SJSA1 (cell line): ENCODE data around the gene GNAQ. TPM values are rescaled to one million over a fixed set of nuclear protein-coding genes. Genes with fewer than 3 reads are reported as not detected.
A peak's percentile ranks its signal among the peaks of the same experiment; 100 is the strongest.

Experiments used
- DNase-seq, 2 experiments: peaks; one replicate each; pipeline ENCODE4 v3.0.0-alpha.2; 2015 to 2020; ENCODE audit warnings: low spot score in 2 of 2, low read depth in 1 of 2
- H3K27ac ChIP-seq: fragments of 250-450 bp; sonication (Bioruptor Pico); 2 replicates; pipeline ENCODE4 v1.5.1; 2020; ENCODE audit warnings: mild to moderate bottlenecking, moderate library complexity
- H3K27me3 ChIP-seq: fragments of 250-450 bp; sonication (Bioruptor Pico); replicated peaks from 2 replicates; pipeline ENCODE4 v1.5.1; 2020; ENCODE audit warnings: mild to moderate bottlenecking, moderate library complexity
- H3K36me3 ChIP-seq: fragments of 250-450 bp; sonication (Bioruptor Pico); 2 replicates; pipeline ENCODE4 v1.5.1; 2020; ENCODE audit warnings: mild to moderate bottlenecking
- H3K4me1 ChIP-seq: fragments of 250-450 bp; sonication (Bioruptor Pico); replicated peaks from 2 replicates; pipeline ENCODE4 v1.6.1; 2021; ENCODE audit warnings: mild to moderate bottlenecking
- H3K4me3 ChIP-seq: fragments of 250-450 bp; sonication (Bioruptor Pico); 2 replicates; pipeline ENCODE4 v1.5.1; 2020; ENCODE audit warnings: mild to moderate bottlenecking
- H3K9me3 ChIP-seq: fragments of 250-450 bp; sonication (Bioruptor Pico); replicated peaks from 2 replicates; pipeline ENCODE4 v1.5.1; 2020; ENCODE audit warnings: mild to moderate bottlenecking
- total RNA-seq: library from RNA; depleted of rRNA; stranded (reverse); fragments of >200 nt; shearing (Covaris generic); gene quantifications from 2 replicates; pipeline ENCODE4 v1.2.3, GENCODE V29; 2014

The GNAQ gene
- total RNA-seq, 1 experiment from 2014 or later = 46.2 TPM

- H3K4me1 ChIP-seq = no peaks in the 10 kb centered on the region
- H3K27me3 ChIP-seq = peaks cover 3% of the 10 kb centered on the region; the same call in 1 of the 2 replicates
- no peak for DNase-seq
- no peak overlapping the region for H3K4me3 ChIP-seq
- no peaks in the 10 kb centered on the region for H3K9me3 ChIP-seq
- no peaks in the 10 kb centered on the region for H3K36me3 ChIP-seq
- no peak overlapping the region for H3K27ac ChIP-seq
These were observed 12.6 kb upstream of the GNAQ start for GRCh38 chr9:78044189-78044588.

GRCh38 chr9:78041971-78042370 is 10.4 kb upstream of the GNAQ start:
- Histone ChIP-seq H3K36me3 (no peaks in the 10 kb centered on the region), H3K4me3 (no peak overlapping the region), H3K9me3 (no peaks in the 10 kb centered on the region), H3K27me3 (peaks cover 3% of the 10 kb centered on the region; the same call in 1 of the 2 replicates), H3K4me1 (no peaks in the 10 kb centered on the region), H3K27ac (no peak overlapping the region)
- DNase-seq = no peak

DNA sequence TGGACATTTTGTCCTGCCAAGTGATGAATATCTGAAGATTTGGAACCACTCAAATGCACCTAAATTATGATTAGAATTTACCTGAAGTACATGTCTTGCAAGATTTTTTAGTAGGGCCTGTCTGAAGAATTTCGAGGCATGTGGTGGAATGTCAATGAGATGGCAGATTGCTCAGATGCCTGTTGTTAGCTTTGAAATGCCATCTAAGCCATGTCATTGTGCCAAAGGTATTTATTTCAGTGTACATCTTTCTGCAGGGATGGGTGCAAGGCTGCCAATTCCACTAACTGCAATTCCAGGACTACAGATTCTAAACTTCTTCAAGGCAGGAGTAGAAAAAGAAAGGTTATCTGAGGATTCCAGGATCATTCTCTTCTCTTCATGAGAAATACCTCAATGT is 9.1 kb upstream of the GNAQ start:
- H3K4me1 ChIP-seq = no peaks in the 10 kb centered on the region
- no peak overlapping the region for H3K4me3 ChIP-seq
- no peak overlapping the region for H3K27ac ChIP-seq
- no peaks in the 10 kb centered on the region for H3K36me3 ChIP-seq
- no peaks in the 10 kb centered on the region; the same call in 1 of the 2 replicates for H3K27me3 ChIP-seq
- DNase-seq = no peak
- H3K9me3 ChIP-seq = no peaks in the 10 kb centered on the region

GRCh38 chr9:78038620-78039300 is 7.1 kb upstream of the GNAQ start:
- no peak for DNase-seq
- Histone ChIP-seq H3K36me3 (no peaks in the 10 kb centered on the region), H3K27ac (no peak overlapping the region), H3K27me3 (no peaks in the 10 kb centered on the region; the same call in 1 of the 2 replicates), H3K4me1 (peaks cover 6% of the 10 kb centered on the region), H3K9me3 (no peaks in the 10 kb centered on the region), H3K4me3 (no peak overlapping the region)

DNA sequence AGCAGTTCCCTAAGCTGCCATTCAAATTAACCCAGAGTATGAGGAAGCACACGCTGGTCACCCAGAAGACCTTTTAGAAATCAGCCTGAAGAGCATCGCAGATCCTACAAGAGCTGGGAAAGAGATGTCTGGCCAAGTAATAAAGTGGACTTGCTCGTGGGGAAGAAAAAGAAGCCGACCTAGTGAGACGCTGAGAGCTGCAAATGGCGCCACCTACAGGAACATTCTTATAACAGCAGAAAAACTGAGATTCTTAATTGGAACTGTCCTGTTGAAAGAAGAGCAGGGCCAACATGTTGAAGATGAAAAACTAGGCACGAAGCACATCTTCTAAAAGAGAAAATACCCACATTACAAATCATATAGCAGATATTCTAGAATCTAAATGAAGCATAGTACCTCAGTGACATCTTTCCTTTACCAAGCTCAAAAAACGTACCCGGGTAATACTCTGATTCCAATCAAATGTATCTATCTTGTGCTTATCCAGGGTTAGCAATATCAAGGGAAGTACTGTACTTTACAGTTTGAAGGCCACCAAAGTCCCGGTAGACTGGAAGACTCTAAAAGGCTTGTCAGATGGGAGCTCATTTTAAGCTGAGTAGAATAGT is 3.9 kb upstream of the GNAQ start:
- DNase-seq = peak in 1 of 2 experiments; percentile 50
- H3K4me3 ChIP-seq = no peak overlapping the region
- no peaks in the 10 kb centered on the region for H3K9me3 ChIP-seq
- H3K4me1 ChIP-seq = peaks cover 13% of the 10 kb centered on the region
- no peaks in the 10 kb centered on the region; the same call in 1 of the 2 replicates for H3K27me3 ChIP-seq
- no peak overlapping the region for H3K27ac ChIP-seq
- peaks cover 7% of the 10 kb centered on the region for H3K36me3 ChIP-seq

DNA sequence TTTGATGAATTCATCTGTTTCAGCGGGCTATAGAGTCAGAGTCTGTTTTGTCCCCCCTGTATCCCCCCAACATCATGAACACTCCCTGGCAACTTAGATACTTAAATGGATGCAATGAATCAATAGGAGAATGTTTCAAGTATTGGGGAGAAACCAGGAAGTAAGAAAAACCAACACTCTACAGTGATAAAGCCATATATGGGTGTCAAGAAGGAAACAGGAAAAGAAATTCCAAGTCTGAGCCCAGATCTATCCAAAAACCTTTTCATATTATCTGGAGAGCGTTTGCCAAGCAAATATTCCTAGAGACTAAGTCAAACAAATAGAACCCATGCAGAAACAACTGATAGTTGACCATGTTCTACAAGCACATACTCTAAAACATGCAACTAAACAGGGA is 2.3 kb upstream of the GNAQ start:
- H3K4me3 ChIP-seq = no peak overlapping the region
- no peak for DNase-seq
- peaks cover 26% of the 10 kb centered on the region for H3K4me1 ChIP-seq
- H3K9me3 ChIP-seq = no peaks in the 10 kb centered on the region
- no peaks in the 10 kb centered on the region for H3K27me3 ChIP-seq
- no peak overlapping the region for H3K27ac ChIP-seq
- peaks cover 7% of the 10 kb centered on the region for H3K36me3 ChIP-seq

- no peaks in the 10 kb centered on the region for H3K9me3 ChIP-seq
- H3K27me3 ChIP-seq = no peaks in the 10 kb centered on the region
These were observed 1.3 kb upstream of the GNAQ start for GRCh38 chr9:78032730-78033457.

GRCh38 chr9:78031893-78032729 is 500 bp upstream of the GNAQ start:
- DNase-seq = peak; percentile 86 to 94
- H3K27ac ChIP-seq = peak overlapping the region; percentile 93
- peaks cover 29% of the 10 kb centered on the region for H3K4me1 ChIP-seq
- H3K36me3 ChIP-seq = peaks cover 7% of the 10 kb centered on the region
- no peaks in the 10 kb centered on the region for H3K27me3 ChIP-seq
- no peaks in the 10 kb centered on the region for H3K9me3 ChIP-seq
- peak overlapping the region; percentile 98 for H3K4me3 ChIP-seq

More at GRCh38 chr9:78032730-78033457, 1.3 kb upstream of the GNAQ start:
- Histone ChIP-seq H3K36me3 (peaks cover 7% of the 10 kb centered on the region), H3K4me1 (peaks cover 29% of the 10 kb centered on the region), H3K27ac (peak overlapping the region; percentile 93), H3K4me3 (peak overlapping the region; percentile 98)
- DNase-seq = no peak

DNA sequence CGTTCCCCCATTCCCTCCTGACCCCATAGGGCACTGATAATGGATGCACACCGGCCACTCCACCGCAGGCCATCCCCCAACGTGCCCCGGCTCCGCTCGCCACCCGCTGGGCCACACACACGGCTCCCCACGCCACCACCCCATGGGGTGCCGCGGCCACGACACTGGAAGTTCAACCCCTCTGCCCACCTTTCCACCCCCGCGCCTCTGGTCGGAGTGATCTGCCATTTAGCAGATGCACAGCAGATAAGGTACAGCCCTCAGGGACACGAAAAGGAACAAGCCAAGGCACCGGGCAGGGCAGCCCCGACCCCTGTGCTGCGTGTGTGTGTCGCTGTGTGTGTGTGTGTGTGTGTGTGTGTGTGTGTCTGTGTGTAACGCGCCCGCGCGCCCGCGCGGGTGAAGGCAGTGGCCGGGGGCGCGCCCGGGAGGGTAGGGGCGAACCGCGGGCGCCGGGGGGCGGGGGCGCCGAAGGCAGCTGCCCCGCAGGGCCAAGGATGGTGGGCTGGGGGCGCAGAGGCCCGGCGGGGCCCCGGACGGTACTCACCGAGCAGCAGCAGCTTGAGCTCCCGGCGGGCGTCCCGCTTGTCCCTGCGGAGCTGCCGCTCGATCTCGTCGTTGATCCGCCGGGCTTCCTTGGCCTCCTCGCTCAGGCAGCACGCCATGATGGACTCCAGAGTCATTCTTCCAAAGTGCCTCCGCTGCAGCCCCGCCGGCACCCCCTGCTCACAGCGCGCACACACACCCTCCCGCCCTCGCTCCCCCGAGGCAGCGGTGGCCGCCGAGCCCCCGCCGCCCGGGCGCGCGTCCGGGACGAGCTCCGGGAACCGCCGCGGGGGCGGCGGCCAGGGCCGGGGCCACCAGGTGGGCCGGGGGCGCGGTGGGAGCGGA is 813 bp downstream of the GNAQ start:
- Histone ChIP-seq H3K4me3 (peak overlapping the region; percentile 98), H3K27me3 (no peaks in the 10 kb centered on the region), H3K36me3 (peaks cover 7% of the 10 kb centered on the region), H3K4me1 (peaks cover 35% of the 10 kb centered on the region), H3K9me3 (no peaks in the 10 kb centered on the region), H3K27ac (peak overlapping the region; percentile 44)
- DNase-seq = peak; percentile 47 to 51

DNA sequence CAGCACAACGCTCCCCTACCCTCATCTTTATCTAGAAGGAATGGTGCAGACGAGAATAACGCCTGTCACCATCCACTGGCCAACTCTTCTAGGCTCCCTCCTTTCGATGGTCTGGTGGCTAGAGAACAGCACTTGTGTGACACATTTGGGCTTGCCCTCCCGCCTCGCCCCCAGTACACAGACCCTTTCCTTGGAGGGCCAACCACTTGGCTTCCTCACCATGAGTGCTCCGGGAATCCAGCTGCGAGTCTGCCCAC is 1.4 kb downstream of the GNAQ start:
- Histone ChIP-seq H3K9me3 (no peaks in the 10 kb centered on the region), H3K27ac (peak overlapping the region; percentile 28; the same call in 1 of the 2 replicates), H3K4me1 (peaks cover 34% of the 10 kb centered on the region), H3K4me3 (peak overlapping the region; percentile 98), H3K36me3 (peaks cover 7% of the 10 kb centered on the region), H3K27me3 (no peaks in the 10 kb centered on the region)
- peak in 1 of 2 experiments; percentile 47 for DNase-seq

- peak overlapping the region; percentile 28; the same call in 1 of the 2 replicates for H3K27ac ChIP-seq
- H3K36me3 ChIP-seq = peaks cover 7% of the 10 kb centered on the region
- peaks cover 29% of the 10 kb centered on the region for H3K4me1 ChIP-seq
- no peaks in the 10 kb centered on the region for H3K27me3 ChIP-seq
- H3K4me3 ChIP-seq = peak overlapping the region; percentile 98
- no peaks in the 10 kb centered on the region for H3K9me3 ChIP-seq
- peak in 1 of 2 experiments; percentile 27 for DNase-seq
These were observed 1.9 kb downstream of the GNAQ start for GRCh38 chr9:78029551-78030295.

GRCh38 chr9:78028926-78029325 is 2.7 kb downstream of the GNAQ start:
- Histone ChIP-seq H3K27me3 (no peaks in the 10 kb centered on the region), H3K27ac (no peak overlapping the region), H3K36me3 (peaks cover 7% of the 10 kb centered on the region), H3K4me3 (no peak overlapping the region), H3K9me3 (no peaks in the 10 kb centered on the region), H3K4me1 (peaks cover 29% of the 10 kb centered on the region)
- no peak for DNase-seq
